HL-60 (cell line): Measurements from ENCODE around the gene LGR6.

ENCODE experiments used
- CTCF ChIP-seq: IDR thresholded peaks from one replicate; pipeline ENCODE4 v1.5.1; 2011; ENCODE audit warnings: low read length, control low read depth, inconsistent platforms; ENCODE audit not compliant: insufficient read depth
- GABPA ChIP-seq: IDR thresholded peaks from 2 replicates; pipeline ENCODE4 v1.6.1; 2012; ENCODE audit warnings: low read depth
- POLR2AphosphoS5 ChIP-seq: IDR thresholded peaks from 2 replicates; pipeline ENCODE4 v1.6.1; 2012; ENCODE audit warnings: low read depth
- SPI1 ChIP-seq: IDR thresholded peaks from 2 replicates; pipeline ENCODE4 v1.6.1; 2012; ENCODE audit warnings: low read depth, mild to moderate bottlenecking, borderline replicate concordance
- TF ChIP-seq, protein P1 (sequence below): IDR thresholded peaks from 2 replicates; pipeline ENCODE4 v1.6.1; 2012; ENCODE audit warnings: low read depth; ENCODE audit not compliant: insufficient replicate concordance

DNA sequence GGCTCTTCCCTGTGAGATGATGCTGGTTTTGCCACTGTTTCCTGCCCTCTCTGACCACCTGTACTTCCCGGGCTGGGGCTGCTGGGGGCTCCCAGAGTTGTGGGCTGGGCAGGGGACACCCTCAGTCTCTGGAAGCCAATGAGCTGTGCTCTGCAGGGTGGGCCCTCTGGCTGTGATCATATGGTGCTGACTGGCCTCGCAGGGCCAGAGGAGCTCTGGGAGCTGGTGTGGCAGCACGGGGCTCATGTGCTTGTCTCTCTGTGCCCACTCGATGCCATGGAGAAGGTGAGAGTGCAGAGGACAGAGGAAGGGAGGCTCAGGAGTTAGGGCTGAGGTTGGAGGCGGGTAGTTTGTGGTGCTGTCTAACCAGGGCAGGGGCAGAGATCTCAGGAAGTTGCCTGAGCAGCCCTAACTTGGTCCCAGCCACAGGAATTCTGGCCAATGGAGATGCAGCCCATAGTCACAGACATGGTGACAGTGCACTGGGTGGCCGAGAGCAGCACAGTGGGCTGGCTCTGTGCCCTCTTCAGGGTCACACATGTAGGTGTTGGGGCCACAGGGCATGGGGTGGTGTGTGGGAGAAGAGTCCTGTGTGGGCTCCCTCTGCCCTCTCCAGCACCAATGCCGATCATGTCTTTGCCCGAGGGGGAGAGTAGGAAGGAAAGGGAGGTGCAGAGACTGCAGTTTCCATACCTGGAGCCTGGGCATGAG, 5.7 kb upstream of the LGR6 start:
- TF ChIP-seq CTCF = no peak
- no peak for TF ChIP-seq POLR2AphosphoS5
- TF ChIP-seq, protein P1, sequence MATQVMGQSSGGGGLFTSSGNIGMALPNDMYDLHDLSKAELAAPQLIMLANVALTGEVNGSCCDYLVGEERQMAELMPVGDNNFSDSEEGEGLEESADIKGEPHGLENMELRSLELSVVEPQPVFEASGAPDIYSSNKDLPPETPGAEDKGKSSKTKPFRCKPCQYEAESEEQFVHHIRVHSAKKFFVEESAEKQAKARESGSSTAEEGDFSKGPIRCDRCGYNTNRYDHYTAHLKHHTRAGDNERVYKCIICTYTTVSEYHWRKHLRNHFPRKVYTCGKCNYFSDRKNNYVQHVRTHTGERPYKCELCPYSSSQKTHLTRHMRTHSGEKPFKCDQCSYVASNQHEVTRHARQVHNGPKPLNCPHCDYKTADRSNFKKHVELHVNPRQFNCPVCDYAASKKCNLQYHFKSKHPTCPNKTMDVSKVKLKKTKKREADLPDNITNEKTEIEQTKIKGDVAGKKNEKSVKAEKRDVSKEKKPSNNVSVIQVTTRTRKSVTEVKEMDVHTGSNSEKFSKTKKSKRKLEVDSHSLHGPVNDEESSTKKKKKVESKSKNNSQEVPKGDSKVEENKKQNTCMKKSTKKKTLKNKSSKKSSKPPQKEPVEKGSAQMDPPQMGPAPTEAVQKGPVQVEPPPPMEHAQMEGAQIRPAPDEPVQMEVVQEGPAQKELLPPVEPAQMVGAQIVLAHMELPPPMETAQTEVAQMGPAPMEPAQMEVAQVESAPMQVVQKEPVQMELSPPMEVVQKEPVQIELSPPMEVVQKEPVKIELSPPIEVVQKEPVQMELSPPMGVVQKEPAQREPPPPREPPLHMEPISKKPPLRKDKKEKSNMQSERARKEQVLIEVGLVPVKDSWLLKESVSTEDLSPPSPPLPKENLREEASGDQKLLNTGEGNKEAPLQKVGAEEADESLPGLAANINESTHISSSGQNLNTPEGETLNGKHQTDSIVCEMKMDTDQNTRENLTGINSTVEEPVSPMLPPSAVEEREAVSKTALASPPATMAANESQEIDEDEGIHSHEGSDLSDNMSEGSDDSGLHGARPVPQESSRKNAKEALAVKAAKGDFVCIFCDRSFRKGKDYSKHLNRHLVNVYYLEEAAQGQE = no peak
- no peak for TF ChIP-seq GABPA
- TF ChIP-seq SPI1 = no peak
